ENCODE results near the gene PRPF4. TPM values are rescaled to one million over a fixed set of nuclear protein-coding genes. Genes with fewer than 3 reads are reported as not detected.

PRPF4 gene
- total and polyA plus RNA-seq, 4 donors = 5.0 to 11.9 (median 10.4) TPM

DNA sequence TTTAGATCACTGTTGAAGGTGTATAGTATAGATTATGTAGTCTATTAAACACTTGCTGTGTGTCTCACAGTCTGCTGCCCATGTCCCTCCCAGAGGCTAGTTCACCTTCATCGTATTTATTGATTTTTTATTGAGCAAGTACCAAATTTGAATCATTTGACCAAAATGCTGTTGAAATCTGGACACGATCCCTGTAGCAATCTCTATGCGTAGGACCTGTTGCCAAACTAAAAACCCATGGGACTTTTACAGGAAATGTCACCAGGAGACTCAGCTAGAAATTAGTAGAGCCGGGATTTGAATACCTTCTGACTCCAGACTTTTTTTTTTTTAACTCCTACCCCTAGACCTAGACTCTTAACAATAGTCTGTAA, 36.6 kb upstream of the PRPF4 start (continued):
- TF ChIP-seq, protein P1, sequence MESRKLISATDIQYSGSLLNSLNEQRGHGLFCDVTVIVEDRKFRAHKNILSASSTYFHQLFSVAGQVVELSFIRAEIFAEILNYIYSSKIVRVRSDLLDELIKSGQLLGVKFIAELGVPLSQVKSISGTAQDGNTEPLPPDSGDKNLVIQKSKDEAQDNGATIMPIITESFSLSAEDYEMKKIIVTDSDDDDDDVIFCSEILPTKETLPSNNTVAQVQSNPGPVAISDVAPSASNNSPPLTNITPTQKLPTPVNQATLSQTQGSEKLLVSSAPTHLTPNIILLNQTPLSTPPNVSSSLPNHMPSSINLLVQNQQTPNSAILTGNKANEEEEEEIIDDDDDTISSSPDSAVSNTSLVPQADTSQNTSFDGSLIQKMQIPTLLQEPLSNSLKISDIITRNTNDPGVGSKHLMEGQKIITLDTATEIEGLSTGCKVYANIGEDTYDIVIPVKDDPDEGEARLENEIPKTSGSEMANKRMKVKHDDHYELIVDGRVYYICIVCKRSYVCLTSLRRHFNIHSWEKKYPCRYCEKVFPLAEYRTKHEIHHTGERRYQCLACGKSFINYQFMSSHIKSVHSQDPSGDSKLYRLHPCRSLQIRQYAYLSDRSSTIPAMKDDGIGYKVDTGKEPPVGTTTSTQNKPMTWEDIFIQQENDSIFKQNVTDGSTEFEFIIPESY (IDR thresholded peaks at IDR 0.05) = no peak
- TF ChIP-seq TAF1 (conservative IDR thresholded peaks at IDR 0.05) = no peak

DNA sequence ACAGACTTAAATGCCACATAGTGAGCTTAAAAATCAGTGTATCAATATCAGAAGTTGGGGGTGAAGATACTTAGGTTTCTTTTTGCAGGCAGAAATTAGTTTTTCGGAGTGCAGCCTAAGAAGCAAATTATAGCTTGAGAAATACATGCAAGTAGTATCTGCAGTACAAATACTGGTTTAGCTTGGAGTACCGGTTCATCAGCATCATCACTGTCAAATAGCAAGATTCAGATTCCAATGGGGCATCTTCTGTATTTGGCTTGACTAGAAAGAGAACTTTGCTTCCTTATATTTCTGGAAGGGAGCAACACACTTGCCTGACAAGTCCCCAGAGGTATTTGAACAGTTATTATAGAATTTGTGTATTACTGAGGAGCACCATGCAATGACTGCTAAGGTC, 34.3 kb upstream of the PRPF4 start:
- no peak overlapping the region for H3K9ac ChIP-seq (ENCODE audit: low read depth in 1 of 2, low read length in 2 of 2)
- TF ChIP-seq NR2F2 (IDR thresholded peaks at IDR 0.05) = no peak
- TF ChIP-seq GABPA (IDR thresholded peaks at IDR 0.05 in 1 of 2, conservative IDR thresholded peaks at IDR 0.05 in 1 of 2) = no peak
- TF ChIP-seq RXRA (IDR thresholded peaks at IDR 0.05) = no peak
- no peak for TF ChIP-seq CTCF (IDR thresholded peaks at IDR 0.05; ENCODE audit: low read depth, low read length, missing input control)
- no peak for TF ChIP-seq MAX (IDR thresholded peaks at IDR 0.05)
- TF ChIP-seq, protein P1 (IDR thresholded peaks at IDR 0.05) = no peak

GRCh38 chr9:113244556-113244955, 30.9 kb upstream of the PRPF4 start:
- no peak overlapping the region for H3K9ac ChIP-seq (ENCODE audit: low read depth in 1 of 2, low read length in 2 of 2)
- no peaks in the 10 kb centered on the region for H3K9me3 ChIP-seq (ENCODE audit: control insufficient read depth in 4 of 4, low read length in 3 of 4)
- no peak for DNase-seq (ENCODE audit: low spot score)
- no peak overlapping the region for H3K27ac ChIP-seq (ENCODE audit: low read depth in 1 of 2, low read length in 2 of 2)
- H3K27me3 ChIP-seq (ENCODE audit: control insufficient read depth in 4 of 4, insufficient read depth in 4 of 4, low read length in 3 of 4) = no peaks in the 10 kb centered on the region
- no peak overlapping the region for H3K4me3 ChIP-seq (ENCODE audit: low read depth in 1 of 3, low read length in 3 of 3)
- peaks cover 2 to 5% (median 4%) of the 10 kb centered on the region in 4 donors for H3K4me1 ChIP-seq (ENCODE audit: control insufficient read depth in 4 of 4, insufficient read depth in 4 of 4, low read length in 3 of 4)
- peaks cover 0 to 2% (median 0%) of the 10 kb centered on the region in 4 donors for H3K36me3 ChIP-seq (ENCODE audit: control insufficient read depth in 4 of 4, insufficient read depth in 3 of 4, low read depth in 1 of 4, low read length in 3 of 4)
- WGBS = 97% methylated on average over 2 of the region's 2 CpGs
- TF ChIP-seq REST (IDR thresholded peaks at IDR 0.05) = no peak
- no peak for TF ChIP-seq RXRA (IDR thresholded peaks at IDR 0.05)
- TF ChIP-seq, protein P1 (IDR thresholded peaks at IDR 0.05) = no peak
- no peak for TF ChIP-seq HNF4G (IDR thresholded peaks at IDR 0.05)
- TF ChIP-seq YY1 (IDR thresholded peaks at IDR 0.05) = no peak
- no peak for TF ChIP-seq HNF4A (conservative IDR thresholded peaks at IDR 0.05)
- no peak for TF ChIP-seq CTCF (IDR thresholded peaks at IDR 0.05; ENCODE audit: low read depth, low read length, missing input control)
- TF ChIP-seq, protein P2, sequence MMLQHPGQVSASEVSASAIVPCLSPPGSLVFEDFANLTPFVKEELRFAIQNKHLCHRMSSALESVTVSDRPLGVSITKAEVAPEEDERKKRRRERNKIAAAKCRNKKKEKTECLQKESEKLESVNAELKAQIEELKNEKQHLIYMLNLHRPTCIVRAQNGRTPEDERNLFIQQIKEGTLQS (IDR thresholded peaks at IDR 0.05) = no peak
- TF ChIP-seq SP1 (IDR thresholded peaks at IDR 0.05) = no peak
- TF ChIP-seq RAD21 (IDR thresholded peaks at IDR 0.05) = no peak
- no peak for TF ChIP-seq MAX (IDR thresholded peaks at IDR 0.05)

More for the DNA sequence above, 34.3 kb upstream of the PRPF4 start:
- Histone ChIP-seq H3K4me1 (ENCODE audit: control insufficient read depth in 4 of 4, insufficient read depth in 4 of 4, low read length in 3 of 4) (peaks cover 10 to 33% (median 29%) of the 10 kb centered on the region in 4 donors), H3K27me3 (ENCODE audit: control insufficient read depth in 4 of 4, insufficient read depth in 4 of 4, low read length in 3 of 4) (no peaks in the 10 kb centered on the region), H3K9me3 (ENCODE audit: control insufficient read depth in 4 of 4, low read length in 3 of 4) (no peaks in the 10 kb centered on the region), H3K27ac (ENCODE audit: low read depth in 1 of 2, low read length in 2 of 2) (no peak overlapping the region), H3K4me3 (ENCODE audit: low read depth in 1 of 3, low read length in 3 of 3) (no peak overlapping the region), H3K36me3 (ENCODE audit: control insufficient read depth in 4 of 4, insufficient read depth in 3 of 4, low read depth in 1 of 4, low read length in 3 of 4) (peaks cover 0 to 2% (median 0%) of the 10 kb centered on the region in 4 donors)
- no peak for DNase-seq (ENCODE audit: low spot score)
- 95% methylated on average over 2 of the region's 2 CpGs for WGBS
